GM12878 (cell line): ENCODE measurements around the gene EMID1. TPM values are rescaled to one million over a fixed set of nuclear protein-coding genes. Genes with fewer than 3 reads are reported as not detected.

Experiments used
- CEBPB ChIP-seq, 2 experiments: fragments of 150-350 bp in 1 of 2; IDR thresholded peaks; 2 replicates each; pipeline ENCODE4 v1.6.1; 2012 to 2014; ENCODE audit warnings: low read depth in 2 of 2, low read length in 2 of 2, borderline replicate concordance in 1 of 2, inconsistent platforms in 1 of 2
- DPF2 ChIP-seq: fragments of 450-650 bp; IDR thresholded peaks from 2 replicates; pipeline ENCODE4 v1.6.1; 2017; ENCODE audit warnings: mild to moderate bottlenecking
- EED ChIP-seq: sonication (generic); IDR thresholded peaks from 2 replicates; pipeline ENCODE4 v1.6.1; 2016; ENCODE audit warnings: antibody characterized with exemption, low read depth
- ETV6 ChIP-seq, 2 experiments: fragments of 450-650 bp in 1 of 2; IDR thresholded peaks in 1 of 2; conservative IDR thresholded peaks in 1 of 2; 2 replicates each; pipeline ENCODE4 v1.6.1; 2014; ENCODE audit warnings: antibody characterized with exemption in 1 of 2, borderline replicate concordance in 1 of 2, low read depth in 1 of 2, mild to moderate bottlenecking in 1 of 2, moderate library complexity in 1 of 2
- FOXK2 ChIP-seq: fragments of 450-650 bp; IDR thresholded peaks from 2 replicates; pipeline ENCODE4 v1.6.1; 2017; ENCODE audit warnings: mild to moderate bottlenecking, moderate library complexity
- GABPA ChIP-seq: IDR thresholded peaks from 2 replicates; pipeline ENCODE4 v1.6.1; 2014; ENCODE audit warnings: antibody characterized with exemption, low read depth, mild to moderate bottlenecking, inconsistent platforms
- HDGF ChIP-seq: fragments of 450-650 bp; IDR thresholded peaks from 2 replicates; pipeline ENCODE4 v1.6.1; 2016; ENCODE audit warnings: antibody characterized with exemption
- IKZF2 ChIP-seq, 2 experiments: fragments of 450-650 bp; IDR thresholded peaks; 2 replicates each; pipeline ENCODE4 v1.6.1; 2017; ENCODE audit warnings: mild to moderate bottlenecking in 2 of 2, moderate library complexity in 2 of 2
- NFXL1 ChIP-seq: fragments of 450-650 bp; IDR thresholded peaks from 2 replicates; pipeline ENCODE4 v1.6.1; 2017; ENCODE audit warnings: antibody characterized with exemption, mild to moderate bottlenecking, borderline replicate concordance
- NFYB ChIP-seq: IDR thresholded peaks from 2 replicates; pipeline ENCODE4 v1.6.1; 2011; ENCODE audit warnings: low read depth, mild to moderate bottlenecking, low read length, improper control_type of control experiment, moderate library complexity; ENCODE audit not compliant: insufficient read depth
- PKNOX1 ChIP-seq: fragments of 450-650 bp; IDR thresholded peaks from 2 replicates; pipeline ENCODE4 v1.6.1; 2016; ENCODE audit warnings: mild to moderate bottlenecking
- POLR2A ChIP-seq: IDR thresholded peaks from 2 replicates; pipeline ENCODE4 v1.6.1; 2011; ENCODE audit warnings: low read depth, mild to moderate bottlenecking, low read length
- POLR2AphosphoS5 ChIP-seq: IDR thresholded peaks from 2 replicates; pipeline ENCODE4 v1.6.1; 2011; ENCODE audit warnings: mild to moderate bottlenecking, low read length, inconsistent platforms
- POU2F2 ChIP-seq: IDR thresholded peaks from 3 replicates; pipeline ENCODE4 v1.6.1; 2011; ENCODE audit warnings: low read depth, mild to moderate bottlenecking, low read length, borderline replicate concordance
- ZBTB33 ChIP-seq: fragments of 450-650 bp; IDR thresholded peaks from 2 replicates; pipeline ENCODE4 v1.6.1; 2017; ENCODE audit warnings: mild to moderate bottlenecking
- ZBTB4 ChIP-seq: fragments of 450-650 bp; formaldehyde crosslinking; IDR thresholded peaks from 2 replicates; pipeline ENCODE4 v1.4.0; 2022; ENCODE audit warnings: mild to moderate bottlenecking, moderate library complexity
- ZNF687 ChIP-seq: fragments of 450-650 bp; IDR thresholded peaks from 2 replicates; pipeline ENCODE4 v1.6.1; 2017; ENCODE audit warnings: mild to moderate bottlenecking, moderate library complexity
- polyA plus RNA-seq, 11 experiments: library from polyadenylated mRNA; depleted of rRNA in 4 of 11; unstranded in 6 of 11; stranded (reverse) in 5 of 11; fragments of >200 nt; fragmentation: Nextera tagmentation in 4 of 11; fragmentation: Illumina TruSeq in 1 of 11; extraction: Ambion mirVana in 4 of 11; extraction: Trizol in 1 of 11; gene quantifications; 1 replicate in 1 of 11; 2 replicates in 10 of 11; pipeline versions ENCODE4 v1.2.1 to v1.2.3, GENCODE V29; 2011 to 2016; ENCODE audit warnings: inconsistent platforms in 2 of 11, missing spikeins in 2 of 11, low read depth in 1 of 11
- total RNA-seq, 4 experiments: library from RNA; depleted of rRNA in 3 of 4; stranded (reverse); fragments of >200 nt in 3 of 4; fragmentation: Illumina TruSeq in 1 of 4; extraction: Trizol in 1 of 4; gene quantifications; 2 replicates each; pipeline versions ENCODE4 v1.2.1 to v1.2.3, GENCODE V29; 2013 to 2021

The EMID1 gene
- total and polyA plus RNA-seq, 10 of the 15 experiments (the other 5 are each of a cell fraction or from before 2014, with no cell fraction given), result 1.2 to 60.3 (median 12.0) TPM

- TF ChIP-seq ZBTB33 (no peak), POLR2A (no peak), NFXL1 (no peak), IKZF2 (IDR thresholded peaks at IDR 0.05) (peak; percentile 99 to 100), ETV6 (conservative IDR thresholded peaks at IDR 0.05 in 1 of 2, IDR thresholded peaks at IDR 0.05 in 1 of 2; ENCODE audit: borderline replicate concordance in 1 of 2, low read depth in 1 of 2) (peak in 1 of 2 experiments; percentile 98; a peak in 2 of 4 replicates), DPF2 (peak; percentile 96), EED (peak; percentile 100), POU2F2 (peak; percentile 84), POLR2AphosphoS5 (peak; percentile 61; the same call in 1 of the 2 replicates), NFYB (no peak), PKNOX1 (peak; percentile 94), ZBTB4 (no peak), CEBPB (IDR thresholded peaks at IDR 0.05; ENCODE audit: borderline replicate concordance in 1 of 2, low read depth in 2 of 2, low read length in 2 of 2) (peak in 1 of 2 experiments; percentile 99; a peak in 2 of 4 replicates), GABPA (peak; percentile 71), FOXK2 (peak; percentile 62), ZNF687 (peak; percentile 95), HDGF (peak; percentile 57; the same call in 1 of the 2 replicates)
Measured at GRCh38 chr22:29167032-29167911, 38.4 kb upstream of the EMID1 start (continued).
